A549 (cell line): ENCODE measurements around the gene SLC9A1. TPM values are rescaled to one million over a fixed set of nuclear protein-coding genes. Genes with fewer than 3 reads are reported as not detected.

ENCODE experiments used
- ATAC-seq, 2 experiments: fragments of 200-7000 bp in 1 of 2; fragments of >200 bp in 1 of 2; cut with Nextera tagmentation in 1 of 2; cut with Tn5 transposase in 1 of 2; 3 replicates each; pipeline versions ENCODE4 v1.8.0 to v1.9.1; 2018 to 2020; ENCODE audit warnings: mild to moderate bottlenecking in 1 of 2, moderate library complexity in 1 of 2
- CTCF ChIA-PET: fragments of 300-600 bp; sonication (Branson Sonifier 250); formaldehyde crosslinking; extraction: SDS; loops from one replicate; lab custom pipeline; 2021; ENCODE audit warnings: antibody characterized with exemption, inconsistent platforms; lab: Yijun Ruan, JAX
- POLR2A ChIA-PET: fragments of 350-600 bp; formaldehyde crosslinking; extraction: SDS; loops from one replicate; lab custom pipeline; 2021; ENCODE audit warnings: antibody characterized with exemption, inconsistent platforms; lab: Yijun Ruan, JAX
- DNase-seq, 2 experiments: peaks; one replicate each; pipeline versions ENCODE4 v3.0.0 to v3.0.0-alpha.2; 2011 to 2016; ENCODE audit warnings: low read depth in 1 of 2, low spot score in 1 of 2
- FAIRE-seq: peaks from 2 replicates; lab custom pipeline; 2011; peaks lifted over from hg19 to GRCh38; lab: Jason Lieb, UNC
- H3K27ac ChIP-seq, 2 experiments: fragments of >200 bp; sonication (Bioruptor Twin); formaldehyde crosslinking; 3 replicates each; pipeline ENCODE4 v1.5.1; 2016 to 2017
- H3K4me1 ChIP-seq: fragments of >200 bp; sonication (Bioruptor Twin); formaldehyde crosslinking; 3 replicates; pipeline ENCODE4 v1.6.1; 2016
- H3K4me2 ChIP-seq: fragments of >200 bp; sonication (Bioruptor Twin); formaldehyde crosslinking; 3 replicates; pipeline ENCODE4 v1.6.1; 2016
- H3K4me3 ChIP-seq: fragments of >200 bp; sonication (Bioruptor Twin); formaldehyde crosslinking; 3 replicates; pipeline ENCODE4 v1.5.1; 2016
- H3K9me3 ChIP-seq: fragments of >200 bp; sonication (Bioruptor Twin); formaldehyde crosslinking; 3 replicates; pipeline ENCODE4 v1.6.1; 2016
- CBX8 ChIP-seq: fragments of 200-600 bp; sonication (generic); IDR thresholded peaks from 2 replicates; pipeline ENCODE4 v1.6.1; 2016
- CHD2 ChIP-seq: fragments of 150-350 bp; IDR thresholded peaks from 2 replicates; pipeline ENCODE4 v1.6.1; 2014; ENCODE audit warnings: low read length; ENCODE audit not compliant: partially characterized antibody
- E2F6 ChIP-seq: IDR thresholded peaks from 2 replicates; pipeline ENCODE4 v1.6.1; 2012; ENCODE audit warnings: low read depth, borderline replicate concordance
- FOSB ChIP-seq: fragments of 250-450 bp; sonication (Bioruptor Pico); IDR thresholded peaks from 2 replicates; pipeline ENCODE4 v1.5.0; 2020; ENCODE audit warnings: mild to moderate bottlenecking, moderate library complexity
- FOXS1 ChIP-seq: fragments of 250-450 bp; sonication (Bioruptor Pico); IDR thresholded peaks from 2 replicates; pipeline ENCODE4 v1.5.0; 2020; ENCODE audit warnings: mild to moderate bottlenecking, moderate library complexity
- GATA3 ChIP-seq: IDR thresholded peaks from 2 replicates; pipeline ENCODE4 v1.6.1; 2012; ENCODE audit warnings: borderline replicate concordance
- HDAC2 ChIP-seq: fragments of 200-600 bp; sonication (generic); IDR thresholded peaks from 2 replicates; pipeline ENCODE4 v1.6.1; 2016
- HES2 ChIP-seq: fragments of >200 bp; sonication (Bioruptor Twin); formaldehyde crosslinking; IDR thresholded peaks from 2 replicates; pipeline ENCODE4 v1.6.1; 2016
- HOXB13 ChIP-seq: fragments of 250-450 bp; sonication (Bioruptor Pico); IDR thresholded peaks from 2 replicates; pipeline ENCODE4 v1.5.0; 2020; ENCODE audit warnings: low read depth, mild to moderate bottlenecking, moderate library complexity
- MAZ ChIP-seq: fragments of 150-350 bp; IDR thresholded peaks from 2 replicates; pipeline ENCODE4 v1.6.1; 2014; ENCODE audit warnings: antibody characterized with exemption, low read depth, low read length, borderline replicate concordance
- NFE2L2 ChIP-seq: fragments of 150-350 bp; conservative IDR thresholded peaks from 2 replicates; pipeline ENCODE4 v1.6.1; 2014; ENCODE audit warnings: low read length
- NPAS2 ChIP-seq: fragments of 250-450 bp; sonication (Bioruptor Pico); IDR thresholded peaks from 2 replicates; pipeline ENCODE4 v1.8.0; 2022; ENCODE audit warnings: mild to moderate bottlenecking, moderate library complexity, borderline replicate concordance
- NR3C1 ChIP-seq: fragments of >200 bp; sonication (Bioruptor Twin); formaldehyde crosslinking; IDR thresholded peaks from 3 replicates; pipeline ENCODE4 v1.6.1; 2017
- RAD21 ChIP-seq, 2 experiments: fragments of >200 bp in 1 of 2; sonication (Bioruptor Twin) in 1 of 2; formaldehyde crosslinking in 1 of 2; IDR thresholded peaks in 1 of 2; conservative IDR thresholded peaks in 1 of 2; 2 replicates in 1 of 2; 3 replicates in 1 of 2; pipeline ENCODE4 v1.6.1; 2012 to 2018; ENCODE audit warnings: inconsistent platforms in 1 of 2
- RARB ChIP-seq: fragments of 250-450 bp; sonication (Bioruptor Pico); IDR thresholded peaks from 2 replicates; pipeline ENCODE4 v1.8.0; 2021; ENCODE audit warnings: mild to moderate bottlenecking, moderate library complexity
- REST ChIP-seq: fragments of 200-600 bp; sonication (generic); IDR thresholded peaks from 2 replicates; pipeline ENCODE4 v1.6.1; 2016; ENCODE audit warnings: antibody characterized with exemption, mild to moderate bottlenecking, moderate library complexity
- RNF2 ChIP-seq: fragments of 200-600 bp; sonication (generic); IDR thresholded peaks from 2 replicates; pipeline ENCODE4 v1.6.1; 2016; ENCODE audit warnings: low read depth, mild to moderate bottlenecking, antibody characterized with exemption, moderate library complexity, borderline replicate concordance
- SMC3 ChIP-seq: fragments of >200 bp; sonication (Bioruptor Twin); formaldehyde crosslinking; IDR thresholded peaks from 3 replicates; pipeline ENCODE4 v1.6.1; 2018; ENCODE audit warnings: inconsistent platforms
- SREBF2 ChIP-seq: fragments of 450-650 bp; IDR thresholded peaks from 2 replicates; pipeline ENCODE4 v1.6.1; 2014; ENCODE audit warnings: mild to moderate bottlenecking, moderate library complexity
- ZFP36 ChIP-seq: fragments of 450-650 bp; IDR thresholded peaks from 2 replicates; pipeline ENCODE4 v1.6.1; 2014; ENCODE audit warnings: borderline replicate concordance; ENCODE audit not compliant: partially characterized antibody
- ZNF302 ChIP-seq: fragments of 250-450 bp; sonication (Bioruptor Pico); IDR thresholded peaks from 2 replicates; pipeline ENCODE4 v1.9.0; 2021; ENCODE audit warnings: inconsistent platforms, mild to moderate bottlenecking, moderate library complexity
- ZSCAN20 ChIP-seq: fragments of 250-450 bp; sonication (Bioruptor Pico); IDR thresholded peaks from 2 replicates; pipeline ENCODE4 v1.8.0; 2022; ENCODE audit warnings: mild to moderate bottlenecking, moderate library complexity
- WGBS: methylation state at CpG from one replicate; pipeline ENCODE4 v1.1.6; 2017; ENCODE audit errors: missing lambda C conversion rate; 5-methylcytosine and 5-hydroxymethylcytosine counted together
- polyA plus RNA-seq, 4 experiments: library from polyadenylated mRNA; depleted of rRNA in 3 of 4; stranded (reverse); fragments of >200 nt; fragmentation: RNase III in 1 of 4; extraction: RNeasy Plus Mini Kit Qiagen cat#74134 plus additional on column Dnase treatment in 1 of 4; gene quantifications; 2 replicates in 3 of 4; 3 replicates in 1 of 4; pipeline ENCODE4 v1.2.3, GENCODE V29; 2011 to 2017
- TF ChIP-seq, protein P1 (sequence below): fragments of >200 bp; sonication (Bioruptor Twin); formaldehyde crosslinking; IDR thresholded peaks from 3 replicates; pipeline ENCODE4 v1.5.1; 2016
- TF ChIP-seq, protein P2 (sequence below): fragments of 150-350 bp; IDR thresholded peaks from 2 replicates; pipeline ENCODE4 v1.6.1; 2014; ENCODE audit warnings: low read depth, mild to moderate bottlenecking, low read length

Gene SLC9A1
- polyA plus RNA-seq, 2 of the 4 experiments (the other 2 are of a cell fraction) = 7.4 to 8.0 TPM

DNA sequence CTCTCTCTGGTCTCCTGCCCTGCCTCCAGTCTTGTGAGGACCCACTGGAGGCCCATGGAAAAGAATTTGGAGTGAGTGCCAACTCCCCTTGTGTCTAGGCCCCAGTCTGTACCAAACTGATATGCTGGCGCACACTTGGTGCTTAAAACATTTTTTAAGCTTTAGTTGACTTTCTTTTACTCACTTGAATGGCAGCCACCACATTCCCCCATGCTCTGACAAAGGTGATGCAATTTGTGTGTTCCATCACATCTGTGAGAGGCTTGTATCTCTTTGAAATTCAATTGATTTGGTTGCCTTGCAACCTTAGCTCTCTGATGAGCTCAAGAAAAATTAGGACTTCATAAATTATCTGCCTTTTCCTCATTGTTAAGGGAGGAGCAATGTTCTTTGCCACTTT, 49.0 kb upstream of the SLC9A1 start:
- DNase-seq = no peak
- CTCF ChIA-PET = no interaction called here
- Histone ChIP-seq H3K4me2 (no peak overlapping the region), H3K9me3 (no peaks in the 10 kb centered on the region), H3K4me3 (no peak overlapping the region), H3K4me1 (no peaks in the 10 kb centered on the region), H3K27ac (no peak overlapping the region)
- POLR2A ChIA-PET = no interaction called here
- 100% methylated on average over 1 of the region's 1 CpG for WGBS
- no peak for FAIRE-seq
- ATAC-seq = no peak
- TF ChIP-seq NR3C1 (no peak), SREBF2 (no peak), E2F6 (no peak), REST (no peak), RNF2 (no peak)
- TF ChIP-seq, protein P1, sequence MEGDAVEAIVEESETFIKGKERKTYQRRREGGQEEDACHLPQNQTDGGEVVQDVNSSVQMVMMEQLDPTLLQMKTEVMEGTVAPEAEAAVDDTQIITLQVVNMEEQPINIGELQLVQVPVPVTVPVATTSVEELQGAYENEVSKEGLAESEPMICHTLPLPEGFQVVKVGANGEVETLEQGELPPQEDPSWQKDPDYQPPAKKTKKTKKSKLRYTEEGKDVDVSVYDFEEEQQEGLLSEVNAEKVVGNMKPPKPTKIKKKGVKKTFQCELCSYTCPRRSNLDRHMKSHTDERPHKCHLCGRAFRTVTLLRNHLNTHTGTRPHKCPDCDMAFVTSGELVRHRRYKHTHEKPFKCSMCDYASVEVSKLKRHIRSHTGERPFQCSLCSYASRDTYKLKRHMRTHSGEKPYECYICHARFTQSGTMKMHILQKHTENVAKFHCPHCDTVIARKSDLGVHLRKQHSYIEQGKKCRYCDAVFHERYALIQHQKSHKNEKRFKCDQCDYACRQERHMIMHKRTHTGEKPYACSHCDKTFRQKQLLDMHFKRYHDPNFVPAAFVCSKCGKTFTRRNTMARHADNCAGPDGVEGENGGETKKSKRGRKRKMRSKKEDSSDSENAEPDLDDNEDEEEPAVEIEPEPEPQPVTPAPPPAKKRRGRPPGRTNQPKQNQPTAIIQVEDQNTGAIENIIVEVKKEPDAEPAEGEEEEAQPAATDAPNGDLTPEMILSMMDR = no peak

- H3K4me1 ChIP-seq = no peaks in the 10 kb centered on the region
- H3K4me2 ChIP-seq = no peak overlapping the region
- no peak overlapping the region for H3K4me3 ChIP-seq
- H3K9me3 ChIP-seq = no peaks in the 10 kb centered on the region
- FAIRE-seq = no peak
- ATAC-seq = no peak
- H3K27ac ChIP-seq = no peak overlapping the region
- WGBS = 90% methylated on average over 10 of the region's 24 CpGs
- no peak for TF ChIP-seq HDAC2
- no peak for TF ChIP-seq NPAS2 (CRISPR knock-in tag)
- TF ChIP-seq CHD2 = no peak
- TF ChIP-seq CBX8 = no peak
- TF ChIP-seq ZNF302 (CRISPR knock-in tag) = no peak
- TF ChIP-seq ZFP36 = no peak
- no peak for TF ChIP-seq RAD21 (conservative IDR thresholded peaks at IDR 0.05 in 1 of 2, IDR thresholded peaks at IDR 0.05 in 1 of 2)
- no peak for TF ChIP-seq GATA3
- TF ChIP-seq ZSCAN20 (CRISPR knock-in tag) = no peak
- TF ChIP-seq HES2 = no peak
- no peak for TF ChIP-seq HOXB13 (CRISPR knock-in tag)
- TF ChIP-seq FOXS1 (CRISPR knock-in tag) = no peak
- no peak for TF ChIP-seq SMC3
- TF ChIP-seq RNF2 = no peak
- no peak for TF ChIP-seq NFE2L2
- TF ChIP-seq, protein P2, sequence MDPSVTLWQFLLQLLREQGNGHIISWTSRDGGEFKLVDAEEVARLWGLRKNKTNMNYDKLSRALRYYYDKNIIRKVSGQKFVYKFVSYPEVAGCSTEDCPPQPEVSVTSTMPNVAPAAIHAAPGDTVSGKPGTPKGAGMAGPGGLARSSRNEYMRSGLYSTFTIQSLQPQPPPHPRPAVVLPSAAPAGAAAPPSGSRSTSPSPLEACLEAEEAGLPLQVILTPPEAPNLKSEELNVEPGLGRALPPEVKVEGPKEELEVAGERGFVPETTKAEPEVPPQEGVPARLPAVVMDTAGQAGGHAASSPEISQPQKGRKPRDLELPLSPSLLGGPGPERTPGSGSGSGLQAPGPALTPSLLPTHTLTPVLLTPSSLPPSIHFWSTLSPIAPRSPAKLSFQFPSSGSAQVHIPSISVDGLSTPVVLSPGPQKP = no peak
- no peak for TF ChIP-seq MAZ
- no peak for TF ChIP-seq RARB (CRISPR knock-in tag)
- no peak for TF ChIP-seq FOSB (CRISPR knock-in tag)
- CTCF ChIA-PET = no interaction called here
- no peak for DNase-seq
- POLR2A ChIA-PET = interaction anchor here (0.7 kb wide), 1 partner anchor 195 kb away, joined by 3 read pairs; no protein-coding TSS in a partner anchor
Observed at GRCh38 chr1:27201295-27201694, 46.4 kb upstream of the SLC9A1 start.
